ENCODE results near the gene NUDC.

The NUDC gene

DNA sequence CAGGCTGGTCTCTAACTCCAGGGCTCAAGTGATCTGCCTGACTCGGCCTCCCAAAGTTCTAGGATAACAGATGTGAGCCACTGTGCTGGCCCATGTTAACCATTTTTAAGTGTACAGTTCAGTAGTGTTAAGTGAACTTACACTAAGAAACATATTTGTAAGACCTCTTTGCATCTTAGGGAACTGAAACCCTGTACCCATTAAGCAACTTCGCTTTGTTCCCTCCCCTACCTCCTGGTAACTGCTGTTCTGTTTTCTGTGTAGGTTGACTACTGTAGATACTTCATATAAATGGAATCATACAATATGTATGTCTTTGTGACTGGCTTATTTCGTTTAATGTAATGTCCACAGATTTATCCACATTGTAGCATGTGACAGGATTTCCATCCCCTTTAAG, 11.0 kb downstream of the NUDC start:
- H3K4me3 ChIP-seq (ENCODE audit: low read depth, low read length) = no peak overlapping the region
- TF ChIP-seq CTCF (IDR thresholded peaks at IDR 0.05; ENCODE audit: borderline replicate concordance, insufficient read depth, low read depth, low read length) = no peak

- H3K4me3 ChIP-seq (ENCODE audit: low read depth, low read length) = no peak overlapping the region
Measured at GRCh38 chr1:26936823-26937222, 15.3 kb downstream of the NUDC start.

GRCh38 chr1:26938004-26938658, 16.6 kb downstream of the NUDC start:
- H3K4me3 ChIP-seq (ENCODE audit: low read depth, low read length) = no peak overlapping the region
- no peak for TF ChIP-seq CTCF (IDR thresholded peaks at IDR 0.05; ENCODE audit: borderline replicate concordance, insufficient read depth, low read depth, low read length)

More at GRCh38 chr1:26936823-26937222, 15.3 kb downstream of the NUDC start:
- TF ChIP-seq CTCF (IDR thresholded peaks at IDR 0.05; ENCODE audit: borderline replicate concordance, insufficient read depth, low read depth, low read length) = no peak

- no peak for TF ChIP-seq CTCF (IDR thresholded peaks at IDR 0.05; ENCODE audit: borderline replicate concordance, insufficient read depth, low read depth, low read length)
- no peak overlapping the region for H3K4me3 ChIP-seq (ENCODE audit: low read depth, low read length)
Measured at GRCh38 chr1:26938659-26939025, 17.1 kb downstream of the NUDC start.

GRCh38 chr1:26941311-26941710, 19.8 kb downstream of the NUDC start:
- no peak overlapping the region for H3K4me3 ChIP-seq (ENCODE audit: low read depth, low read length)
- no peak for TF ChIP-seq CTCF (IDR thresholded peaks at IDR 0.05; ENCODE audit: borderline replicate concordance, insufficient read depth, low read depth, low read length)

- no peak for TF ChIP-seq CTCF (IDR thresholded peaks at IDR 0.05; ENCODE audit: borderline replicate concordance, insufficient read depth, low read depth, low read length)
- no peak overlapping the region for H3K4me3 ChIP-seq (ENCODE audit: low read depth, low read length)
Measured at GRCh38 chr1:26942656-26943055, 21.1 kb downstream of the NUDC start.

DNA sequence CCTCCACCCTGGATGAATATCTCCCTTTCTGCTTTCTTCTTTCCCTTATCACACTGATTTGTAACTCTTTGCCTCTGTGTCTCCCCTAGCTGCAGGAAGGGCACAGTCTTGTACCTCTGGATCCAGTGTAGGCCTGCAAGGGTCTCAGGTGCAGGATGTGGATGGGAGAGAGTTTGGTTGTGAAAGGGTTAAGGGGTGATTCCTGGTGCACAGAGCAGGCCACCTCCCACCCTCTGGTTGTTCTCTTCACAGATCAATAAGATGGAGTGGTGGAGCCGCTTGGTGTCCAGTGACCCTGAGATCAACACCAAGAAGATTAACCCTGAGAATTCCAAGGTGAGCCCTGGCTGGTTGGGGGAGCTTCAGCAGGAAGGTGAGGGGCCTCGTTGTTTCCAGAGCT, 23.6 kb downstream of the NUDC start:
- no peak for TF ChIP-seq CTCF (IDR thresholded peaks at IDR 0.05; ENCODE audit: borderline replicate concordance, insufficient read depth, low read depth, low read length)
- H3K4me3 ChIP-seq (ENCODE audit: low read depth, low read length) = no peak overlapping the region

Measured in GM12875 (cell line).